Body of pancreas (tissue), 4 donors: ENCODE measurements around the gene SOHLH1.

Source experiments
- POLR2A ChIP-seq, 3 donors: fragments of 450-650 bp; IDR thresholded peaks; one replicate each; pipeline ENCODE4 v1.6.1; 2016; ENCODE audit warnings: antibody characterized with exemption in 3 of 3, mild to moderate bottlenecking in 2 of 3
- TF ChIP-seq, protein P1 (sequence below), 7 experiments: fragments of 450-650 bp in 4 of 7; fragments of 200-600 bp in 3 of 7; sonication (generic) in 3 of 7; IDR thresholded peaks; one replicate each; pipeline ENCODE4 v1.5.1; 2016 to 2019; ENCODE audit warnings: antibody characterized with exemption in 7 of 7

- TF ChIP-seq, protein P1, sequence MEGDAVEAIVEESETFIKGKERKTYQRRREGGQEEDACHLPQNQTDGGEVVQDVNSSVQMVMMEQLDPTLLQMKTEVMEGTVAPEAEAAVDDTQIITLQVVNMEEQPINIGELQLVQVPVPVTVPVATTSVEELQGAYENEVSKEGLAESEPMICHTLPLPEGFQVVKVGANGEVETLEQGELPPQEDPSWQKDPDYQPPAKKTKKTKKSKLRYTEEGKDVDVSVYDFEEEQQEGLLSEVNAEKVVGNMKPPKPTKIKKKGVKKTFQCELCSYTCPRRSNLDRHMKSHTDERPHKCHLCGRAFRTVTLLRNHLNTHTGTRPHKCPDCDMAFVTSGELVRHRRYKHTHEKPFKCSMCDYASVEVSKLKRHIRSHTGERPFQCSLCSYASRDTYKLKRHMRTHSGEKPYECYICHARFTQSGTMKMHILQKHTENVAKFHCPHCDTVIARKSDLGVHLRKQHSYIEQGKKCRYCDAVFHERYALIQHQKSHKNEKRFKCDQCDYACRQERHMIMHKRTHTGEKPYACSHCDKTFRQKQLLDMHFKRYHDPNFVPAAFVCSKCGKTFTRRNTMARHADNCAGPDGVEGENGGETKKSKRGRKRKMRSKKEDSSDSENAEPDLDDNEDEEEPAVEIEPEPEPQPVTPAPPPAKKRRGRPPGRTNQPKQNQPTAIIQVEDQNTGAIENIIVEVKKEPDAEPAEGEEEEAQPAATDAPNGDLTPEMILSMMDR (IDR thresholded peaks at IDR 0.05) = no peak
- no peak for TF ChIP-seq POLR2A (IDR thresholded peaks at IDR 0.05)
These were observed 48.9 kb downstream of the SOHLH1 start for GRCh38 chr9:135650408-135650807.
